ENCODE results near the gene ASB2.

The ASB2 gene

DNA sequence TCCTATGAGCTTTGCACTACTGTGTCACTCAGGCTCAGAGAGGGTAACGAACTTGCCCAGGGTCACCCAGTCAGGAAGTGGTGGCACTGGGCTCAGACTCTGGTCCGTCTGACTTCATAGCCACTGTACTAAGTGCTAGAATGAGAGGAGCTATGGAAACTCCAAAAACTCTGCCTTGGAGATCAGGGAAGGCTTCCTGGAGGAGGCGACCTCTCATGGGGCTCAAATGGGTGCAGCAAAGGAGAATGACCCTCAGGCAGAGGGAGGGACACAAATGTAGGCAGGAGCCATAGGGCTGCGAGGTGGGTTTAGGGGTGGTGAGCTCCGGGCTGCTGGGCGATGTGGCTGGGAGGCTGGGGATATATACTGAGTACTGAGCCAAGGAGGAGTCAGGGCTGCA, 23.9 kb upstream of the ASB2 start:
- DNase-seq (ENCODE audit: low read depth) = no peak

DNA sequence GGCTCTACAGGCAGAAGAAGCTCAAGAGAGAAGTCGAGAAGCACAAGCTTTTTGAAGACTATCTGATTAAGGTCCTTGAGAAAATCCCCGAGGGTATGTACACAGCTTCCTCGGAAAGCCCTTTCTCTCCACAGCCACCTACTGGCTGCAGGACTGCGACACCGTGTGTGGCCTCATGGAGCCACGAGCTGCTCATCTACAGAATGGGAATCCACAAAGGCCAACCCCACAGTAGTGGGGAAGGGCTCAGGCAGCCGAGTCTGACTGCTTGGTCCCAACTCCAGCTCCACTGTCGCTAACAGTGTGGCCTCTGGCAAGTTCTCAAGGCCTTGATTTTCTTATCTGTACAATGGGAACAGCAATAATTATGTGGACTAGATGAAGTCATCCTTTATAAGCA, 23.2 kb upstream of the ASB2 start:
- DNase-seq (ENCODE audit: low read depth) = no peak

DNA sequence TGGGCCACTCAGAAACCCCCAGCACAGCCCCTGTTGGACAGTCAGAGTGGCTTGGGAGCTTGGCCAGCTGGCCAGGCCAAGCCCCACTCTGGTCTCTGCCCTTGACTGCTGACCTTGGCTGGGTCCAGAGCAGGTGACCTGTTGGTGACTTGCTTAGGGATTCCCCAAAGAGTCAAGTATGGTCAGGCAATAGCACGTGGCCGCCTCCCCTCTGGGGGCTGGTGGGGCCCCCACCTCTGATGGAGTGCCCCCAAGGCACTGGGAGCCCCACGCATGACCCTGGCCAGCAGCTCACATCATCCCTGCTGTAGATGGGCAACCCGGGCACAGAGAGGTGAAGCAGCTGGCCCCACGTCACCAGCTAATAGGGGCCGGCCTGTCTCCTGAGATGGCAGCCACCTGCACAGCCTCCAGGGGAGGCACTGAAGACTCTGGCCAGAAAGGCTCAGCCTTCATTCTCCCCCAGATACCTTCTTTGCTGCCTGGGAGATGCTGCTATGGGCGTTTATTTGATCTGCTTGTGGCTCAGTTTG, 22.6 kb upstream of the ASB2 start:
- DNase-seq (ENCODE audit: low read depth) = no peak

DNA sequence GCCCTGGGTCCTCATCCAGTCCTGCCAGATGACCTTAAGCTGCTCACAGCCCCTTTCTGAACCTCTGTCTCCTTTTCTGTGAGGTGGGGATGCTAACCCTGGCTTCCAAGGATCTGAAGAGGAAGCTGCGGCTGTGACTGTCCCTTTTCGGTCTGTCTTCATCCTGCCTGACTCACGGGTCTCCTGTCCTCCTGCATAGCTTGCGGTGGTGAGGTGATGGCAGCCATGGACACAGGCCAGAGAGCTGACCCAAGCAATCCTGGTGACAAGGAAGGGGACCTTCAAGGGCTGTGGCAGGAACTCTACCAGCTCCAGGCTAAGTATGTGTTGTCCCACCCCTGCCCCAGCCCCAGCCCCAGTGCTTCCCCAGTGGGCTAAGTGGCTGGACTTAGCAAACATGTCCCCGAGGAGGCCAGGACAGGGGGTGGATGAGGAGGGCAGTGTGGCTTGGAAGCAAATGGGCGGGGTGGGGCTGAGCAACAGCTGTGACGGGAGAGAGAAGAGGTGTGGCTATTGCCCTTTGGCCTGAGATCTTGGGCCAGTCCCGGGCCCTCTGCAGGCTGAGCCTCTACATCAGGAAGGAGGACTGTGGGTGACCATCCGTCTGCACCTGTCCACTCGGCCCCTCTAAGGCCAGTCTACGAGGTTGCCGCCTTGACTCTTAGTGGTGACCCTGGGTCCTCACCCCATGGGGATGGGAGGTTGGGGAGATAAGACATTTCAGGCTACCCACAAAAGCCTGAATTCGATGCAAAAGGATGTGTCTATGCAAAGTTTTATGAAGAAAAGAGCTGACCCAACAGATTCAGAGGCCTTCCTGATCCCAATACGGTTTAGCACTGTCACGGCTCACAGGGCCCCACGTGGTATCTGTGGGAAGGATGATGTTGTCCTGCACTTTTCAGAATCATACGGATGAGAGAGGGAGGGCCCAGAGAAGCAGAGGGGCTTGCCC, 21.8 kb upstream of the ASB2 start:
- no peak for DNase-seq (ENCODE audit: low read depth)

DNA sequence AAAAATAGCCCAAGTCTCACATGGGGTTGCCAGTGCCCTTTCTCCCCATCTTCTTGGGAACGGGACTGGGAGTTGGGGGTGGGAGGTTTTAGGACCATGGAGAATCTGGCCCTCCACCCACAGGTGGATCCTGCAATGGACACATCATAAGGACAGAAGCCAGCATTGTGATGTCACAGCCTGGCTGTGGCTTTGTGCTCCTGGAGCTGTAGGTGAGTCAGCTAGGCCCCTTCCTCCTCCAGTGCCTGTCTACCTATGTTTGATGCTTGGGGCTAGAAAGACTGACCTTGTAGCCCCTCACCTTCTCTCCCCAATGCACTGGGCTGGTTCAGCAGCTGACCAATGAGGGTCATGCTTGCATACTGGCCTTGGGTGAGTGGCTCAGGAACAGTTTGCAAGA, 20.7 kb upstream of the ASB2 start, which contains the start of gene CCDC197:
TSS of gene CCDC197 (plus strand) at position 220 of the 400 bp plus-strand sequence. CDS start 831 bp downstream, outside the sequence.
- DNase-seq (ENCODE audit: low read depth) = no peak

DNA sequence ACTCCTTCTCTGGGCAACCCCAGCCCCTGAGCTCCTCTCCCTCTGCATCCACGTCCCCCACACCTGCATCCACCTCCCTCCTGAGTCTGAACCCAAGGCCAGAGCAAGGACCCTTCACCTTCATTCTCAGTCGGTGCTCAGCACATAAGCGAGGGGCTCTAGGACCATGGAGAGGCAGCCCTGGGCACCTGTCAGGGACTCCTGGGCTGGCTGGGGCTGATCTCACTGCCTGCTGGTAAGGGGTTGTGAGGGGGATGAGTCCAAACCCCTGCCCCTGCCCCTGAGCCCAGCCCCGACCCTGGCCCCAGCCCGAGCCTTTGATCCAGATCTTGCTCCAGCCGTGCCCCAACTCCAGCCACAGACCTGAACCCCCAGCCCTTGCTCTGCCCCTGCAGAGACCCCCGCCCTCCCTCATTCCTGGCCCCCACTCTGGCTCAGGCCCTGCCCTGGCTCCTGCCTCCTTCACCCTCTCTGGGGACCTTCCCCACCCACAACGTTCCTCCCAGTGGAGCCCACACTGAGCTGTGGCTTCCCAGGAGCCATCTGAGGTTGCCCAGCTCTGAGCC, 19.8 kb upstream of the ASB2 start:
- no peak for DNase-seq (ENCODE audit: low read depth)

DNA sequence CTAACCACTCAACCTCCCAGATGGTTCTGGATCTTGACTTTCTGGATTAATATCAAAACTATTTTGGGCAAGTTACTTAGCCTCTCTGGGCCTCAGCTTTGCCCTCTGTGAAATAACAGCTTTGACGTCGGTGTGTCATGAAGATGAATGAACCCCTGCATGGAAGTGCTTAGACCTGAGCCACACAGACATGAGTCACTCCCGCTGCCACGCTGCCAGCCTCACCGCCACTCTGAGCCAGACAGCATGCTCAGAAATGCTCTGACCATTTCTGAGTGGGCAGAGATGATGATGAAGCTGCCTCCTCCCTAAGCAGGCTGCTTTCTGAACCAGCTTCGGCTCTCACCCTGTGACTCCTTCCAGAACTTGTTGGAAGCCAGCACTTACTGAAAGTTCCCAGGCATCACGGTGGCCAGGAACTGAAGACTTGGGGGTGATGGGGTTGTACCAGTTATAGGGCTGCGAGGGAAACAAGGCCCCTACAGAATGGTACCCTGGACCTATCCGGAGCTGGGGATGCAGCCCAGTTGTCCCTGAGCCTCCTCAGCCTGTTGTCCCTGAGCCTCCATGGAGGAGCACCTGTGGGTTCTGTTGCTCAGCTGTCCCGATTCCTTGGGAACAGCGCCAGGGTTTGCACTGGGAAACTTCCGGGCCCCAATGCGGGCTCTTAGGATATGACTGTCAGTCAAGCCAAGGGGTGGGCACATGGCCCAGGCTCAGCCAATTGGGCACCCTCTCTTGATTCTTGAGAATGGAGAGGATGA, 18.7 kb upstream of the ASB2 start:
- DNase-seq (ENCODE audit: low read depth) = peak; percentile 87

DNA sequence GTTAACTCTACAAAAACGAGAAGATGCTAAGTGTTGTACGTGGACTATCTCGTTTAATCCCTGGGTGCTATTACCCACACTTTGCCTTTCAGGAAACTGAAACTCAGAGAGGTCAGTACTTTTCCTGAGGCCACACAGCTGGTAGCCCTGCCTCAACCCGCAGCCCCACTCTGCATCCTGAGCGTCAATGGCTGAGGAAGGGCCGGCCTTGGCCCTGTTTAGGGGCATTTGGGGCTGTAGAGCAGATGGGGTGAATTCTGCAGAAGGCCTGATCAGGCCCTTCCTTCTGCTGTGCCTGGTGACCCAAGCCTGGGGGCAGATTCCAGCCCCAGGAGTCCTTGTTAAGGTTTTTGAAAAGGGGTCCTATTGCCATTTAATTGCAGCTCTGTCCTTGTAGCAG, 17.0 kb upstream of the ASB2 start:
- DNase-seq (ENCODE audit: low read depth) = no peak

DNA sequence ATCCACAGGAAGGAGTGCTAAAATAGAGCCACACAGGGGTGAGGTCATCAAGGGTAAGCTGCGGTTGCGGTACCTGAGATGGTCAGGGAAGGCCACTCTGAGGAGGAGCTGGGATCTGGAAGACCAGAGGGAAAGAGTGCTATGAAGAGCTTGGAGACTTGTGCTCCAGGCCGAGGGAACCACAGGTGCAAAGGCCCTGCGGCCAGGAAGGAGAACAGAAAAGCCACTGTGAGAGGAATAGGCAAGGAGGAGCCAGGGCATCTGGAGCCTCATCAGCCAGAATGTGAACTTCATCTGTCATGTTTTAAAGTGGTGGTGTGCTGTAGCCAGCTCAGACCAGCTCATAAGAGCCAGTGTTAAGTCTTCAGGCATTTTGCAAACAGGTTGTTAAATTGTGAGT, 15.3 kb upstream of the ASB2 start:
- no peak for DNase-seq (ENCODE audit: low read depth)

DNA sequence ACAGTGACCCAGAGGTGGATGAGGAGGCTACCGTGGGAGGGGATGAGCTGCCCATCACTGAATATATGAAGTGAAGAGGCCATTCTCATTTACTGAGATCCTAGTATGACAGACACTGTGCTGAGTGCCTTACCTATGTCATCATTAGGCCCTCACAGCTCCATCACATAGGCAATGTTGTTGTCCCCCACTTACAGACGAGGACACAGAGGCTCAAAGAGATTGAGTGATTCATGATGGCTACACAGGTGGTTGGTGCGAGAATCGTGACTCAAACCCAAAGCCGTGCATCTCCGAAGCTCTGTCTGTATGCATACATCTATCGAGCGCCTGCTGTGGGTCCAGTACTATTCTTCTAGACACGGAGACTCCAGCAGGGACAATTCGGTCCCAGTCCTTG, 14.8 kb upstream of the ASB2 start:
- no peak for DNase-seq (ENCODE audit: low read depth)

DNA sequence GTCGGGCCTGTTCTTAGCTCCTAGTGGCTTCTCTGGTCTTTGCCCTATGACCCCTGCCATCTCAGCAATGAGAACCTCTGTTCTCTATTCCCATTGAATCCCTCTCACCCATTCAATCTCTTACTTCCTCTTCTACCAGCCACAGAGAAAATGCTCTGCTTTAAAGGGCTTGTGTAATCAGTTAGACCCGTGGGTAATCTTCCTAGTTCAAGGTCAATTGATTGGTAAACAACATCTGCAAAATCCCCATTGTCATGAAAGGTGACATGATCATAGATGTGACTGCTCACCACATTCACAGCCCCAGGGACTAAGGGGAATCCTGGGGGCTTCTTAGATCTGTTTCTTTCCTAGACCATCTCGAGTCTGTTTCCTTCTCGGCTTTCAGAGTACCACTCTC, 13.6 kb upstream of the ASB2 start:
- DNase-seq (ENCODE audit: low read depth) = no peak

DNA sequence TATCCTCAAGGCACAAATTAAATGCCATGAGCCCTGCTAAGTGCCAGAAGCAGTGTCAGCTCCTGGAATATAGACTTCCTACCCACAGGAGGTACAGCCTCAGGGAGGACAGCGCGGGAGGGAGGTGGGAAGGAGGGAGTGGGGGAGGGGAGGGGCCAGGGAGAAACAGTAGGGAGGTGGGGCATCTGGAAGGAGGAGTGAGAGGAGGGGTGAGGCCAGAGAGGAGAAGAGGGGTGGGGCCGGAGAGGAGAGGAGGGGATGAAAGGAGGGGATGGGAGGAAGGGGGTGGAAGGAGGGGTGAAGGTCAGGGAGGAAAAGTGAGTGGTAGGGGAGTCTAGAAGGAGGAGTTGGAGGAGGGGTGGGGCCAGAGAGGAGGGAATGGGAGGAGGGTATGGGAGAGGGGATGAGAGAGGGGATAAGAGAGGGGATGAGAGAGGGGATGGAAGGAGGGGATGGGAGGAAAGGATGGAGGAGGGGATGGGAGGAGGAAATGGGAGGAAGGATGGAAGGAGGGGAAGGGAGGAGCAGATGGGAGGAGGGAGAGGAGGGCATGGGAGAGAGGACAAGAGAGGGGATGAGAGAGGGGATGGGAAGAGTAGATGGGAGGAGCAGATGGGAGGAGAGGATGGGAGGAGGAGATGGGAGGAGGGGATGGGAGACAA, 11.6 kb upstream of the ASB2 start:
- no peak for DNase-seq (ENCODE audit: low read depth)

DNA sequence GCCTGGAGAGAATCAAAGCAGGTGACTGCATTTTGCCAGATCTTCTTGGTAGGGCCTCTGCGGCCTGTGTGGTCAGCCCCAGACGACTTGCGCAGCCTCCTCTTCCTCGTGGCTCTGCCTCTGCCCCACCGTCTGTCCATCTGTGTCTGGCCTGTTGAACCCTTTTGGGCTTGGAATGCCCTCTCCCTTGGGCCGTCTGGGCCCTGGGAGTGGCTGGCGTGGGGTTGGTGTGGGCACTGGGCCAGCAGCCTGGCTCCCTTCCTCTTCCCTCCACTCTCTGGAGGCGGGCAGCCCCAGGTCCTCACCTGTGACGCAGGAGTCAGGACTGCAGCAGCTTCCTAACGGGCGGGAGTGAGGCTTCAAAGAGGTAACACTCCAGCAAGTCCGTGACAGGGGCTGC, 11.0 kb upstream of the ASB2 start:
- no peak for DNase-seq (ENCODE audit: low read depth)

DNA sequence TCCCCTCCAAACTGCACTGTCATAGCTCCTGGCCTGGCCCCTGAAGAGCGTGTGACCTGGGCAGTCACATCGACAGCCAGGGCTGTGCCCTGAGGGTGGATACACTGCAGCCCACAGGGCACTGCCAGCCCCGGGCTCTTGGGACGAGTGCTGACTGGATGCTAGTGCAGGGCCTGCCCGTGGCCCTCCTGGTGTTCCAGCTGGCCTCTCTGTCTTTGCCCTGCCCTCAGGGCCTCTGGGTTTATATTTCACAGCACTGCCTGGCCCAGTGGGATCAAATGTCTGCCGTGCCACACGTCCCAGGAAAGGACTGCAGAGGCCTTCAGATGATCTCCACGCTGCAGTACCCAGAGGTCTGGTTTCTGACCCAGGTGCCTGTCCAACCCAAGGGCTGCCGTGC, 10.6 kb upstream of the ASB2 start:
- DNase-seq (ENCODE audit: low read depth) = no peak

DNA sequence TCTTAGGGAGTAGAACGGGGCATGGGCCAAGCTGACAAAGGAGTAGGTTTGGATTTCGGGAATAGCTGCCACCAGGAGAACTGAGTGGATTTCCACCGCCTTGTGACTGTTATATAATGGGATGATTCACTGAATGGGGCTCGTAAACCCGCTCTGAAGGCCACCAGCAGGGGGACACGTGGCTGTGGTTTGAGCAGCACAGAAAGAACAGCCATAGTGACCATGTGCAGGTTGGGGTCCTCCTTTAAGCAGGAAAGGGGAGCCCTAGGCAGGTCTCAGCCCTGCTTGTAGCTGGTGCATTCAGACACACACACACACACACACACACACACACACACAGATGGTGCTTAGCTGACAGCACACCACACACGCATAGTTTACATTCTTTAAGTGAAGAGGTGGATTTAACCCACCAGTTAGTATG, 8.6 kb upstream of the ASB2 start:
- DNase-seq (ENCODE audit: low read depth) = peak; percentile 84

DNA sequence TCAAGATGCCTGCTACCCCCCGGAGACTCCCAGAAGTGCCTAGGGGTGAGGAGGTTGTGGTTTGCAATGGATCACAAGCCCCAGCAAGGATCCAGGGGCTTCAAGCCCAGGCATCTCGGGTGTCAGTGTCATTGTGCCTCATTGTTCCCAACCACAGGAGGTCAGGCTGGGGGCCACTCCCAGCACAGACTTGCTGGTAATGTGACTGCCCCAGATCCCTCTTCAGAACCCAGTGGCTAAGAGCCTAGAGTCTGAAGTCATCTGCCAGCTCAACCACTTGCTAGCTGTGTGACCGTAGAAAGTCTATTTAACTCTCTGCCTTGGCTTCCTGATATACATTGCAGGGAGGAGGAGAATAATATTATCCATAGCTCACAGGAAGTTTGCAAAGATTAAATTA, 7.7 kb upstream of the ASB2 start:
- DNase-seq (ENCODE audit: low read depth) = peak; percentile 68

DNA sequence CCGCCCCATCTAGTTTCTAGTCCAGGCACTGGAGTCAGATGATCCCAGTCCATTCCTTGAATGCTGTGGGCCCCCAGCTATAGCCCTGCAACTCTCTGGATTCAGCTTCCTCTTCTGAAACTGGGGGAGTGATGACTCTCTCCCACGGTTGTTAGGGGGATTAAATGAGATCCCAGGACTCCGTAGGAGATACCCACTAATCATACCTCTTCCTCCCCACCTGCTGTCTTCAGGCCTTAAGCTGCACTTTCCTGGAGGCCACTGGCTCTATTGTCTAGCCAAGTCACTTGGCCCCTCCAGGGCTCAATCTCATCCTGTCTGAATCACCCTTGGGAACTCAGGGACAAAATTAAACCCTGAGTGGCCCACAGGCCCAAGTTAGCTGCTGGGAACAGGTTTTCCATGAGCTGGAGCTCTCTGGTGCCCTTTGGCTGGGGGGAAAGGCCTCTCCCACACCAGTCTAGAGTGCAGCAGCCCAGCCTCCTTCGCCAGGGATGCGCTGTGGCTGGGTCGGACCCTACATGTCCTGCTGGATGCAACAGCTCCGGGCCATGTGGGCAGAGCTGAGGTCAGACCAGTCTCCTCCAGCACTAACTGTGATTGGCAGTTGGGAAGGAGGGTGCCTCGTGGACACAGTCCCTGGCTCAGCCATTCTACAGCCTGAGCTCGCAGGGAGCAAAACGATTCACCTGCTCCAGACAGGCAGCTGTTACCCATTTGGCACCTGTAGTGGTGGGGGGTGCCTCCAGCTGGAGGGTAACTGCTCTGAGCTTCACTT, 6.0 kb upstream of the ASB2 start:
- DNase-seq (ENCODE audit: low read depth) = no peak

DNA sequence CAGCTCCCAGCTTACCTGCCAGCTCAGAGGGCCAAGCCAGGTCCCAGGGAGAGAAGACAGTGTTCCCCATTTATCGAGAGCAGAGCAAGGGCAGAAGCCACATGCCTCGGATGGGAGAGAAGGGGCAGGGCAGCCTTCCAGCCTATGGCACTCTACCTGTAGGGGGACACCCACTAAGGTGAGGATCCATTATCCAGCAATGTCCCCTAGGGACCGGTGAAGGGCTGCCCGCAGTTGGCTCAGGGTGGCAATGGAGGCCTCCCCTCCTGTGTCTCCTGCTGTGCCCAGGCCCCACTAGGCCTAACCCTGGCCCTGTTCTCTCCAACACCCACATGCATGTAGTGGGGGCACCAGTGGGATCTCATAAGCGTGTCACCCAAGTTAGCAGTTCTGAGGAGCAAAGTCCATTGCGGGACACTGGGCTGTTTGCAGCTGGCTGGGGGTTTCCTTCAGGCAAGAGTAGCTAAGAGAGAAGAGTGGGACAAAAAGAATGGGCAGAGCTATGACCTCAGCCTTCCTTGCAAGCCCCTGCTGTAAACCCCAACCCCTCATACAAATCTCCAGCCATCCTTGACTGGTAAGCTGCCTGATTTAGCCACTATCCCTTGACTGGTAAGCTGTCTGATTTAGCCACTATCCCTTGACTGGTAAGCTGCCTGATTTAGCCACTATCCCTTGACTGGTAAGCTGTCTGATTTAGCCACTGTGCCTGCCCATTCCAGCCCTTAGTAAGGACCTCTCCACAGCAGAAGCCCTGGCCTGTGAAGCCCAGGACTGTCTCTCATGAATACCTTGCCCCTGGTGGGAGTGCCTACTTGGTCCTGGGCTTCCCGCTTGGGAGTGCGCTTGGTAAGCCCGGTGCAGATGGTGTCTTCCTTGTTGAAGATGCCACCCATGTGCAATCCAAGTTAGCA, 5.2 kb upstream of the ASB2 start:
- no peak for DNase-seq (ENCODE audit: low read depth)

DNA sequence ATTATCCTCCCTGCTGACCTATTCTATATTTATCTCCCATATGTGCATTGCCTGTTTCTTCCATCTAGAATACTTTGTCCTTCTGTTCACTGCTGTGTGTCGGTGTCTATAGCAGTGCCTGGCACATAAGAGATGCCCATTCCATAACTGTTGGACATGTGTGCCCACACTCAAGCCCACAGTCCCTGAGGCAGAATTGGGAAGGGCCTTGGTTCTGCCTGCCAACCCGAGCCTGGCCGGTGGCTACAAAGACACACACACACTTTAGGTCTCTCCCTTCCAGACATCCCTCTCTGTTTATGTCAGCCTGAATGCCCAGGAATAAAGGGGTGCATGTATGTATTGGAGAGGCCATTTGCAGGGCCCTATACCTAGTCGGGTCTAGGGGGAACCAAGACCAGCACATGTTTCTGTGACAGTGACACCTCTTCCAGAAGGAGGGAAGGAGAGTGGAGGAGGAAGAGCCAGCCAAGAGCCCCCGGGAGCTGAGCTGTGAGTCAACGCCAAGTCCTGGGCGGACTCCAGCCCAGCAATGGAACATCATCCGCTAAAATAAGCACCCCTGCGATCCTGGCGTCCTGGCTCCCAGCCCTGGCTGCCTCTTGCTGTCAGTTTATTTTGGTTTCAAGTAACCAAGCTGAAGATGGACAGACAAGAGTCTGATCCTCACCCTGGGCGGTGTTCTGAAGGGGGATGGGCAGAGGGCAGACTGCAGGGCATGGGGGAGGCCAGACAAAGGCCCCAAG, 4.3 kb upstream of the ASB2 start:
- DNase-seq (ENCODE audit: low read depth) = no peak

Data from ELR (cell line).